Nucleus accumbens (tissue), 56 donors: ENCODE data around the gene DAPK1.
A peak's percentile ranks its signal among the peaks of the same experiment; 100 is the strongest.

Source experiments
- DNase-seq, 56 donors: peaks; one replicate each; lab custom pipeline; 2025; lab: John Stamatoyannopoulos, UW

The DAPK1 gene

GRCh38 chr9:87587356-87587745 is 89.7 kb downstream of the DAPK1 start:
- DNase-seq, result no peak

- DNase-seq, result no peak
Measured at GRCh38 chr9:87587864-87588263, 90.2 kb downstream of the DAPK1 start.

- DNase-seq, result no peak
Measured at GRCh38 chr9:87588339-87588738, 90.7 kb downstream of the DAPK1 start.

- DNase-seq, result no peak
Measured at GRCh38 chr9:87590996-87591395, 93.3 kb downstream of the DAPK1 start.

- DNase-seq, result no peak
Measured at GRCh38 chr9:87592554-87593358, 95.1 kb downstream of the DAPK1 start.

GRCh38 chr9:87593359-87593980 is 95.8 kb downstream of the DAPK1 start:
- no peak for DNase-seq

GRCh38 chr9:87594194-87594593 is 96.5 kb downstream of the DAPK1 start:
- no peak for DNase-seq

- no peak for DNase-seq
Measured at GRCh38 chr9:87594662-87595061, 97.0 kb downstream of the DAPK1 start.

GRCh38 chr9:87595610-87596009 is 97.9 kb downstream of the DAPK1 start:
- peak in 1 of 56 donors; percentile 17 for DNase-seq

- peak in 1 of 56 donors; percentile 10 for DNase-seq
Measured at GRCh38 chr9:87596862-87597261, 99.2 kb downstream of the DAPK1 start.

GRCh38 chr9:87597710-87598443 is 100.2 kb downstream of the DAPK1 start:
- DNase-seq, result no peak

GRCh38 chr9:87599901-87600610 is 102.4 kb downstream of the DAPK1 start:
- no peak for DNase-seq

GRCh38 chr9:87601176-87601575 is 103.5 kb downstream of the DAPK1 start:
- no peak for DNase-seq

- DNase-seq, result no peak
Measured at GRCh38 chr9:87601595-87601994, 103.9 kb downstream of the DAPK1 start.

- DNase-seq, result no peak
Measured at GRCh38 chr9:87602933-87603643, 105.4 kb downstream of the DAPK1 start.

GRCh38 chr9:87603854-87604490 is 106.3 kb downstream of the DAPK1 start:
- no peak for DNase-seq

- DNase-seq, result no peak
Measured at GRCh38 chr9:87604886-87605588, 107.4 kb downstream of the DAPK1 start.

GRCh38 chr9:87605676-87606075 is 108.0 kb downstream of the DAPK1 start:
- DNase-seq, result no peak
